Measurements from ENCODE around the gene EEF1A2. TPM values are rescaled to one million over a fixed set of nuclear protein-coding genes. Genes with fewer than 3 reads are reported as not detected.

Gene EEF1A2
- total RNA-seq, 1 donor from 2014 or later, result 0.67 TPM

DNA sequence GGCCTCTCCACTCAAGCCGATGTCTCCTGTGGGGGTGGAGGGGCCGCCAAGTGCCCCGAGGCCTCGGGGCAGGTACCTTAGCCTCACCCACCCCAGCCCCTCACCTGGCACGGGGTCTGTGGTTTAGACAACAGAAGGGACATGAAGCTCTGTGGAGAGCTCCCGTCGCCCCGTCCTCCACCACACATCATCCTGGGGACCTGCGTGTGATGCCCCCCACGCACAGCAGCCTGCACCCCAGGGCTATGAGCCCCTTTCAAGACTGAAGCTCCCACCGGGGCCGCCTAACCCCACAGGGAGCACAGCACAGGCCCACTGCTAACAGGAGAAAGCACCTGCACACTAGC lies 34.6 kb downstream of the EEF1A2 start:
- Histone ChIP-seq H3K9me3 (no peaks in the 10 kb centered on the region), H3K27ac (no peak overlapping the region), H3K4me1 (no peaks in the 10 kb centered on the region), H3K27me3 (peaks cover 31% of the 10 kb centered on the region), H3K36me3 (no peaks in the 10 kb centered on the region), H3K4me3 (no peak overlapping the region)
- intact Hi-C loops (cut with DNase I), result no loop called here
- TF ChIP-seq, protein P1, sequence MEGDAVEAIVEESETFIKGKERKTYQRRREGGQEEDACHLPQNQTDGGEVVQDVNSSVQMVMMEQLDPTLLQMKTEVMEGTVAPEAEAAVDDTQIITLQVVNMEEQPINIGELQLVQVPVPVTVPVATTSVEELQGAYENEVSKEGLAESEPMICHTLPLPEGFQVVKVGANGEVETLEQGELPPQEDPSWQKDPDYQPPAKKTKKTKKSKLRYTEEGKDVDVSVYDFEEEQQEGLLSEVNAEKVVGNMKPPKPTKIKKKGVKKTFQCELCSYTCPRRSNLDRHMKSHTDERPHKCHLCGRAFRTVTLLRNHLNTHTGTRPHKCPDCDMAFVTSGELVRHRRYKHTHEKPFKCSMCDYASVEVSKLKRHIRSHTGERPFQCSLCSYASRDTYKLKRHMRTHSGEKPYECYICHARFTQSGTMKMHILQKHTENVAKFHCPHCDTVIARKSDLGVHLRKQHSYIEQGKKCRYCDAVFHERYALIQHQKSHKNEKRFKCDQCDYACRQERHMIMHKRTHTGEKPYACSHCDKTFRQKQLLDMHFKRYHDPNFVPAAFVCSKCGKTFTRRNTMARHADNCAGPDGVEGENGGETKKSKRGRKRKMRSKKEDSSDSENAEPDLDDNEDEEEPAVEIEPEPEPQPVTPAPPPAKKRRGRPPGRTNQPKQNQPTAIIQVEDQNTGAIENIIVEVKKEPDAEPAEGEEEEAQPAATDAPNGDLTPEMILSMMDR (IDR thresholded peaks at IDR 0.05), result no peak
- DNase-seq, result no peak
- ATAC-seq, result no peak

DNA sequence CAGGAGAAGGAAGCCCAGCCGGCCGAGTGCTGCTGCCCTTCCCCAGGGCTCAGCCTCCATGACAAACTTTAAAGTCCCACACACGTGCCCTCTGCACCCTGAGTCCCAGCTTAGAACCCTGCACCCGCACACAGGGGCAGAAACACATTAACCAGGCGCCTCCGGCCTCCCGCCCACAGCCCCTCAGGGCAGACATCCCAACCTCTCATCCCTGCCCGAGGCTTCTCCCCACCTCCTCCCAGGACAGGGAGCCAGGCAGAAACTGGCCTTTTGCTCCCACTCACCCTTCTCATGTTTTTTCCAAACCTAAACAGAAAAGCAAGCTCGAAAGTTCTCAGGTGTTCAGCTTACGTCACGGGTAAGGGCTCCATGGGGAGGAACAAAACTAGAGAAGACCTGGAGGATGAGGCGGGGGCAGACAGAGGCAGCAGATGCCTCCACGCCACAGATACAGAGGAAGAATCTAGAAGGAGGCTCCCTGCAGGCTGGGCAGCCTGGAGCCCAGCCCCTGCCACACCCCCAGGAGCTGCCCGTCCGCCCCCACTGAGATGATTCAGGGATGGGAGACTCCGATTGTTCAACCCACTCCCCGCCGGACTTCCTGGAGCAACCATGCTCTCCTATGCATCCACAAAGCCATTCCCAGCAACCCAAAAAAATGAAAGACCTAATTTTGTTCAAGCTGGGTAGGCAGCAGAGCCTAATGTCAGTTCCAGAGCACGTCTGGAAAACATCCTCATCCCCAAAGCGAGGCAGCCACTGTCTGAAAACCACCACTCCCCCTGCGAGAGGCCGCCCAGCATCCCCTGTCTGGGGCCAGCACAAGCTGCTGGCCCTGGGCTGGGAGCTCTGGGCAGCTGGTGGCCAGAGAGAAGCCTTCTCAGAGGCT lies 35.2 kb downstream of the EEF1A2 start:
- TF ChIP-seq, protein P1 (IDR thresholded peaks at IDR 0.05), result no peak
- intact Hi-C loops (cut with DNase I), result no loop called here
- Histone ChIP-seq H3K4me1 (no peaks in the 10 kb centered on the region), H3K27ac (no peak overlapping the region), H3K27me3 (peaks cover 28% of the 10 kb centered on the region), H3K9me3 (no peaks in the 10 kb centered on the region), H3K4me3 (no peak overlapping the region), H3K36me3 (no peaks in the 10 kb centered on the region)
- DNase-seq, result no peak
- no peak for ATAC-seq

DNA sequence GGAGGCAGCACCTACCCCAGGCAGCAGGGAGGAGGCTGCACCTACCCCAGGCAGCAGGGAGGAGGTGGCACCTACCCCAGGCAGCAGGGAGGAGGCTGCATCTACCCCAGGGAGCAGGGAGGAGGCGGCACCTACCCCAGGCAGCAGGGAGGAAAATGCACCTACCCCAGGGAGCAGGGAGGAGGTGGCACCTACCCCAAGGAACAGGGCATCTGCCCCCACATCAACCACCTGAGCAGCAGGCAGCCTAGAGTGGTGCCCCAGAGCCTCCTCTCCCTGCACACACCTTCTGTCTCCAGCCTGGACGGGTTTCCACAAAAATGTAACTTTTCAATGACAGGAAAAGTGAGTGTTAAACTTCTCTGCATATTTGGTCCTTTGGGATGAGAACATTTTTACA lies 36.6 kb downstream of the EEF1A2 start:
- H3K27ac ChIP-seq, result no peak overlapping the region
- no peaks in the 10 kb centered on the region for H3K4me1 ChIP-seq
- TF ChIP-seq, protein P1 (IDR thresholded peaks at IDR 0.05), result no peak
- ATAC-seq (no peak), DNase-seq (no peak)
- peaks cover 42% of the 10 kb centered on the region for H3K27me3 ChIP-seq
- no peaks in the 10 kb centered on the region for H3K36me3 ChIP-seq
- no peak overlapping the region for H3K4me3 ChIP-seq
- intact Hi-C loops (cut with DNase I), result no loop called here
- no peaks in the 10 kb centered on the region for H3K9me3 ChIP-seq

DNA sequence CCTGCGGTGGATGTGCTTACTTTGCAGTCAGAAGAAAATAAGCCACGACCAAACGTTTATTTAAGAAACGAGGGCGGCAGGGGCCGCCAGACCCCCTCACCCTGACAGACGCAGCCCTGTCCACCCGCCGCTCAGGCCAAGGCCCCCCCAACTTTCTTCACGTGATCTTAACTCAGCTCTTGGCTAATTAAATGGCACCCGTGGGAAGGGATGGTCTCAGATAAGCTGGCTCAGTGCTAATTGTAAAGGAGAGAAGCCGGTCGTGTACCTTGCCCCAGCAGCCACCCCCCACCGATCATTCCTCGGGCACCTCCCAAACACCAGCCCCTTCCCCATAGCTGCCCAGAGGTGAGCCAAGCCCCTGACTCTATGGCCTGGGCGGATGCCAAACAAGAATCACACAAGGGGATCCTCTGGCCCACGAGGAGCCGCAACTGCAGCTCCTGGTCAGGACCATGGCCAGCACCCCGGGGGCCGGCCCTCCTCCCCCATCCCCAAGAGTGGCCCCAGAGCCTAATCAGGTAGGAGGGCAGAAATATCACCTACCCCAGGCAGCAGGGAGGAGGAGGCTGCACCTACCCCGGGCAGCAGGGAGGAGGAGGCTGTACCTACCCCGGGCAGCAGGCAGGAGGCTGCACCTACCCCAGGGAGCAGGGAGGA lies 37.6 kb downstream of the EEF1A2 start:
- intact Hi-C loops (cut with DNase I), result no loop called here
- ATAC-seq (no peak), DNase-seq (no peak)
- no peak overlapping the region for H3K4me3 ChIP-seq
- peaks cover 52% of the 10 kb centered on the region for H3K27me3 ChIP-seq
- no peaks in the 10 kb centered on the region for H3K9me3 ChIP-seq
- H3K27ac ChIP-seq, result no peak overlapping the region
- no peaks in the 10 kb centered on the region for H3K4me1 ChIP-seq
- no peaks in the 10 kb centered on the region for H3K36me3 ChIP-seq
- TF ChIP-seq, protein P1 (IDR thresholded peaks at IDR 0.05), result no peak

DNA sequence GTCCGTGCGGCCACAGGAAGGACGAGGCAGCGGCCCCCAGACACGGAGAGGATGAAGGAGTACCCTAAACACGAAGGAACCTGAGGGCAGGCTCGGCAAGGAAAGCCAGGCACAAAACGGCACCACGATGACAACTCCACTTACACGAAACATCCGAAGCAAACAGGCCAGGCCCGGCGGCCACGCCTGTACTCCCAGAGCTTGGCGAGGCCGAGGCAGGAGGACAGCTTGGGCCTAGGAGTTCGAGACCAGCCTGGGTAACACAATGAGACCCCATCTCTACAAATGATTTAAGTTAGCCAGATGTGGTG lies 39.9 kb downstream of the EEF1A2 start:
- intact Hi-C loops (cut with DNase I), result no loop called here
- DNase-seq (no peak), ATAC-seq (no peak)

More for the DNA sequence above, 39.9 kb downstream of the EEF1A2 start:
- Histone ChIP-seq H3K36me3 (no peaks in the 10 kb centered on the region), H3K27me3 (peaks cover 62% of the 10 kb centered on the region), H3K27ac (no peak overlapping the region), H3K4me3 (no peak overlapping the region), H3K9me3 (no peaks in the 10 kb centered on the region), H3K4me1 (peaks cover 5% of the 10 kb centered on the region)
- TF ChIP-seq, protein P1 (IDR thresholded peaks at IDR 0.05), result no peak
